Skeletal muscle satellite cell (primary cell): Measurements from ENCODE around the gene MEGF9.
"Not testable (repeated sequence)": the region's sequence is repeated elsewhere in the genome, so short reads cannot be mapped to it uniquely, and the experiment has no call there.

Source experiments
- H3K27me3 ChIP-seq: 2 replicates; pipeline ENCODE4 v1.7.0; 2013; ENCODE audit warnings: low read length; ENCODE audit not compliant: control insufficient read depth, insufficient read depth
- H3K36me3 ChIP-seq: 2 replicates; pipeline ENCODE4 v1.7.0; 2013; ENCODE audit warnings: mild to moderate bottlenecking, control low read depth, low read length; ENCODE audit not compliant: insufficient read depth
- H3K4me1 ChIP-seq: 2 replicates; pipeline ENCODE4 v1.7.0; 2013; ENCODE audit warnings: low read length; ENCODE audit not compliant: control insufficient read depth, insufficient read depth
- H3K4me2 ChIP-seq: 2 replicates; pipeline ENCODE4 v1.7.0; 2013; ENCODE audit warnings: mild to moderate bottlenecking, low read length
- H3K4me3 ChIP-seq: 2 replicates; pipeline ENCODE4 v1.7.0; 2013; ENCODE audit warnings: low read length
- H3K9ac ChIP-seq: 2 replicates; pipeline ENCODE4 v1.7.0; 2013; ENCODE audit warnings: mild to moderate bottlenecking, low read depth, low read length, moderate library complexity
- H3K9me3 ChIP-seq: replicated peaks from 2 replicates; pipeline ENCODE4 v1.7.0; 2013; ENCODE audit warnings: mild to moderate bottlenecking, control low read depth, low read length

The MEGF9 gene

GRCh38 chr9:120652934-120653333 lies 61.3 kb downstream of the MEGF9 start:
- Histone ChIP-seq H3K4me1 (peaks cover 5% of the 10 kb centered on the region), H3K4me3 (no peak overlapping the region), H3K9me3 (no peaks in the 10 kb centered on the region), H3K36me3 (no peaks in the 10 kb centered on the region), H3K9ac (no peak overlapping the region), H3K27me3 (no peaks in the 10 kb centered on the region), H3K4me2 (no peak overlapping the region)

DNA sequence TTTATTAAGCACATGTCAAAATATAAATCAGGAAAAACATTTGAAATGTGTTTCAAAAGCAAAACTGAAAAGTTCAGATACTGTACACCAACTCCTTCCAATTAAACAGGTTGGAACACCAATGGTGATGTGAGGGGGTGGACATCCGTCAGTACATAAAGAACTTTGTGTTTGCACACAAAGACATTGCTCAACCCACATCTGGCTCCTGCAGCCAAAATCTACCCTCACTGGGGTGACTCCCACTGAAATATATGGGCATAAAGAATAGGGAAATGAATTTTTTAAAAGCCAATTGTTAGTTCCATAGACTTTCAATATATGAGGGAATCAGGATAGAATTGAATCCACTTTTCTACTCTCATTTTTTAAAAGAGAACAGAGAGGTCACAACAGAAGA lies 63.9 kb downstream of the MEGF9 start:
- H3K36me3 ChIP-seq = no peaks in the 10 kb centered on the region
- no peak overlapping the region for H3K9ac ChIP-seq
- no peak overlapping the region for H3K4me2 ChIP-seq
- peaks cover 5% of the 10 kb centered on the region for H3K4me1 ChIP-seq
- no peaks in the 10 kb centered on the region for H3K9me3 ChIP-seq
- H3K4me3 ChIP-seq = no peak overlapping the region
- H3K27me3 ChIP-seq = no peaks in the 10 kb centered on the region

- Histone ChIP-seq H3K9ac (no peak overlapping the region), H3K4me1 (peaks cover 5% of the 10 kb centered on the region), H3K27me3 (no peaks in the 10 kb centered on the region), H3K4me3 (no peak overlapping the region), H3K4me2 (no peak overlapping the region), H3K9me3 (no peaks in the 10 kb centered on the region), H3K36me3 (no peaks in the 10 kb centered on the region)
These were observed 65.6 kb downstream of the MEGF9 start for GRCh38 chr9:120648581-120649197.

DNA sequence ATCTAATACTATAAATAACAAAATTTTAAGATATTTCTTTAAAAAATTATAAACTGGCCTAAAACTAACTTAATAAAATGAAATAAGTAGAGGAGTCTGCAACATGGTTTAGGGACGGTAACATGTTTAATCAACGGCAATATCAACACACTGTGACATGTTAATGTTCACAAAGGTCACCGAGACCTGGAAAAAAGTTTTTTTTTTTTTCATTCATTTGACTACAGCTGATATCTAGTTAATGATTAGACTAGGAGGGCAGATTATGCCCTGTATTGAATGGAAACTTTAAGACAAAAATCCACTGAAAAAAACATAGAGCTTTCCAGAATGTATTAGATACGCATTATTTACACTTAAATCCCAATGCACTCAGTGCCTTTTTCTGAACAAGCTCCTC lies 67.3 kb downstream of the MEGF9 start:
- Histone ChIP-seq H3K4me3 (no peak overlapping the region), H3K27me3 (no peaks in the 10 kb centered on the region), H3K36me3 (no peaks in the 10 kb centered on the region), H3K9ac (no peak overlapping the region), H3K4me1 (peaks cover 5% of the 10 kb centered on the region), H3K9me3 (no peaks in the 10 kb centered on the region), H3K4me2 (no peak overlapping the region)

- H3K36me3 ChIP-seq = no peaks in the 10 kb centered on the region
- H3K4me3 ChIP-seq = no peak overlapping the region
- no peaks in the 10 kb centered on the region for H3K27me3 ChIP-seq
- H3K4me1 ChIP-seq = peaks cover 5% of the 10 kb centered on the region
- H3K4me2 ChIP-seq = no peak overlapping the region
- H3K9ac ChIP-seq = no peak overlapping the region
- no peaks in the 10 kb centered on the region for H3K9me3 ChIP-seq
These were observed 68.5 kb downstream of the MEGF9 start for GRCh38 chr9:120645760-120646159.

DNA sequence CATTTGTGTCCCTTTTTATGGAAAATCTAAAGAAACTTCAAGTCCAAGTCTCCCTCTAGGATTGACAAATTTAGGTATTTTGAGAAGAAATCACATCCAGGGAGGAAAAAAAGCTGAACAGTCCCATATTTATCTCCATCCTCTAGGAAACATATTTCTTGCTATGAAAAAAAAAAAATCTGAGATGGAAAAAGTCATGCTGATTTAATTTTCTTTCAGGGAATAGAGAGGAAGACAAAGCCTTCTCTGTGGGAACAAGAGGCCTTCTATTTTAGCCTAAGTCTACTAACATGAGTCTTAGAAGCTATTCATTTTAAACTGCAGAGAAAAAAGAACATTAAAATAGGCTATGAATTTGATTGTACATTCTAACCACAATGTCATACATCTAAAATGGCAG lies 71.2 kb downstream of the MEGF9 start:
- H3K4me1 ChIP-seq = no peaks in the 10 kb centered on the region
- H3K27me3 ChIP-seq = no peaks in the 10 kb centered on the region

GRCh38 chr9:120642129-120642770 lies 72.0 kb downstream of the MEGF9 start:
- H3K4me1 ChIP-seq = no peaks in the 10 kb centered on the region
- H3K36me3 ChIP-seq = no peaks in the 10 kb centered on the region
- no peak overlapping the region for H3K4me2 ChIP-seq

More for the DNA sequence above, 71.2 kb downstream of the MEGF9 start:
- Histone ChIP-seq H3K4me3 (no peak overlapping the region), H3K9me3 (no peaks in the 10 kb centered on the region), H3K4me2 (no peak overlapping the region), H3K36me3 (no peaks in the 10 kb centered on the region), H3K9ac (no peak overlapping the region)

GRCh38 chr9:120640874-120641273 lies 73.4 kb downstream of the MEGF9 start:
- H3K27me3 ChIP-seq, H3K4me1 ChIP-seq, H3K9me3 ChIP-seq, H3K9ac ChIP-seq, H3K4me2 ChIP-seq, H3K4me3 ChIP-seq, H3K36me3 ChIP-seq: not testable (repeated sequence)

More at GRCh38 chr9:120642129-120642770, 72.0 kb downstream of the MEGF9 start:
- Histone ChIP-seq H3K4me3 (no peak overlapping the region), H3K9me3 (no peaks in the 10 kb centered on the region), H3K27me3 (no peaks in the 10 kb centered on the region), H3K9ac (no peak overlapping the region)

GRCh38 chr9:120640380-120640779 lies 73.9 kb downstream of the MEGF9 start:
- Histone ChIP-seq H3K27me3 (no peaks in the 10 kb centered on the region), H3K4me2 (no peak overlapping the region), H3K4me1 (no peaks in the 10 kb centered on the region), H3K9me3 (no peaks in the 10 kb centered on the region), H3K9ac (no peak overlapping the region), H3K4me3 (no peak overlapping the region), H3K36me3 (no peaks in the 10 kb centered on the region)

GRCh38 chr9:120637919-120638318 lies 76.4 kb downstream of the MEGF9 start:
- Histone ChIP-seq H3K4me3 (no peak overlapping the region), H3K9me3 (no peaks in the 10 kb centered on the region)

GRCh38 chr9:120636194-120636957 lies 77.9 kb downstream of the MEGF9 start:
- Histone ChIP-seq H3K9me3 (no peaks in the 10 kb centered on the region), H3K4me1 (no peaks in the 10 kb centered on the region), H3K27me3 (no peaks in the 10 kb centered on the region), H3K4me3 (no peak overlapping the region), H3K36me3 (no peaks in the 10 kb centered on the region), H3K4me2 (no peak overlapping the region), H3K9ac (no peak overlapping the region)

More at GRCh38 chr9:120637919-120638318, 76.4 kb downstream of the MEGF9 start:
- Histone ChIP-seq H3K4me2 (no peak overlapping the region), H3K9ac (no peak overlapping the region), H3K4me1 (no peaks in the 10 kb centered on the region), H3K27me3 (no peaks in the 10 kb centered on the region), H3K36me3 (no peaks in the 10 kb centered on the region)
